Measurements from ENCODE around the gene ANGPTL7.

The ANGPTL7 gene

GRCh38 chr1:11170102-11170501 lies 19.1 kb upstream of the ANGPTL7 start:
- Histone ChIP-seq H3K4me3 (replicated peaks; ENCODE audit: insufficient read depth, low read length) (no peak overlapping the region), H3K27me3 (ENCODE audit: insufficient read depth, poor library complexity, severe bottlenecking) (no peaks in the 10 kb centered on the region), H3K27ac (replicated peaks) (no peak overlapping the region)
- DNase-seq (ENCODE audit: low read depth in 1 of 2, low spot score in 1 of 2), result no peak
- no peak for TF ChIP-seq SPI1 (IDR thresholded peaks at IDR 0.05; ENCODE audit: borderline replicate concordance, low read depth)
- TF ChIP-seq POLR2AphosphoS5 (IDR thresholded peaks at IDR 0.05; ENCODE audit: low read depth), result no peak
- no peak for TF ChIP-seq GABPA (IDR thresholded peaks at IDR 0.05; ENCODE audit: low read depth)
- TF ChIP-seq CTCF (IDR thresholded peaks at IDR 0.05; ENCODE audit: insufficient read depth, low read length), result no peak
- no peak for TF ChIP-seq REST (IDR thresholded peaks at IDR 0.05; ENCODE audit: insufficient replicate concordance, low read depth)

GRCh38 chr1:11174261-11174942 lies 14.8 kb upstream of the ANGPTL7 start:
- TF ChIP-seq POLR2AphosphoS5 (IDR thresholded peaks at IDR 0.05; ENCODE audit: low read depth) (no peak), GABPA (IDR thresholded peaks at IDR 0.05; ENCODE audit: low read depth) (no peak), CTCF (IDR thresholded peaks at IDR 0.05; ENCODE audit: insufficient read depth, low read length) (no peak), SPI1 (IDR thresholded peaks at IDR 0.05; ENCODE audit: borderline replicate concordance, low read depth) (no peak), REST (IDR thresholded peaks at IDR 0.05; ENCODE audit: insufficient replicate concordance, low read depth) (no peak)
- H3K27ac ChIP-seq (replicated peaks), result no peak overlapping the region
- no peak overlapping the region for H3K4me3 ChIP-seq (replicated peaks; ENCODE audit: insufficient read depth, low read length)
- DNase-seq (ENCODE audit: low read depth in 1 of 2, low spot score in 1 of 2), result no peak
- H3K27me3 ChIP-seq (ENCODE audit: insufficient read depth, poor library complexity, severe bottlenecking), result no peaks in the 10 kb centered on the region

- TF ChIP-seq REST (IDR thresholded peaks at IDR 0.05; ENCODE audit: insufficient replicate concordance, low read depth), result no peak
- no peak for TF ChIP-seq GABPA (IDR thresholded peaks at IDR 0.05; ENCODE audit: low read depth)
- TF ChIP-seq SPI1 (IDR thresholded peaks at IDR 0.05; ENCODE audit: borderline replicate concordance, low read depth), result no peak
- no peak for TF ChIP-seq POLR2AphosphoS5 (IDR thresholded peaks at IDR 0.05; ENCODE audit: low read depth)
- no peak for TF ChIP-seq CTCF (IDR thresholded peaks at IDR 0.05; ENCODE audit: insufficient read depth, low read length)
- Histone ChIP-seq H3K27ac (replicated peaks) (no peak overlapping the region), H3K4me3 (replicated peaks; ENCODE audit: insufficient read depth, low read length) (no peak overlapping the region), H3K27me3 (ENCODE audit: insufficient read depth, poor library complexity, severe bottlenecking) (no peaks in the 10 kb centered on the region)
- DNase-seq (ENCODE audit: low read depth in 1 of 2, low spot score in 1 of 2), result no peak
These were observed 13.7 kb upstream of the ANGPTL7 start for GRCh38 chr1:11175461-11175860.

All from HL-60 (cell line).